Rectal smooth muscle tissue (tissue), 1 donor: ENCODE measurements around the gene RBMS1.

Experiments used
- H3K27ac ChIP-seq: one replicate; pipeline ENCODE4 v1.7.0; 2013; ENCODE audit warnings: low read depth, low read length, inconsistent platforms
- H3K27me3 ChIP-seq: one replicate; pipeline ENCODE4 v1.7.0; 2013; ENCODE audit warnings: low read length; ENCODE audit not compliant: control insufficient read depth, insufficient read depth
- H3K36me3 ChIP-seq: one replicate; pipeline ENCODE4 v1.7.0; 2013; ENCODE audit warnings: low read length; ENCODE audit not compliant: control insufficient read depth, insufficient read depth
- H3K4me1 ChIP-seq: one replicate; pipeline ENCODE4 v1.7.0; 2013; ENCODE audit warnings: low read length; ENCODE audit not compliant: control insufficient read depth, insufficient read depth
- H3K4me3 ChIP-seq: one replicate; pipeline ENCODE4 v1.7.0; 2013; ENCODE audit warnings: low read length
- H3K9ac ChIP-seq: one replicate; pipeline ENCODE4 v1.7.0; 2013; ENCODE audit warnings: low read length

Gene RBMS1

GRCh38 chr2:160515120-160515519 is 21.5 kb upstream of the RBMS1 start:
- Histone ChIP-seq H3K9ac (no peak overlapping the region), H3K27me3 (no peaks in the 10 kb centered on the region), H3K4me3 (no peak overlapping the region)

GRCh38 chr2:160513120-160513519 is 19.5 kb upstream of the RBMS1 start:
- H3K27me3 ChIP-seq = no peaks in the 10 kb centered on the region
- H3K36me3 ChIP-seq = no peaks in the 10 kb centered on the region
- no peaks in the 10 kb centered on the region for H3K4me1 ChIP-seq
- H3K9ac ChIP-seq = no peak overlapping the region
- no peak overlapping the region for H3K4me3 ChIP-seq
- no peak overlapping the region for H3K27ac ChIP-seq

More at GRCh38 chr2:160515120-160515519, 21.5 kb upstream of the RBMS1 start:
- Histone ChIP-seq H3K27ac (no peak overlapping the region), H3K36me3 (no peaks in the 10 kb centered on the region), H3K4me1 (no peaks in the 10 kb centered on the region)

- no peaks in the 10 kb centered on the region for H3K36me3 ChIP-seq
- H3K4me3 ChIP-seq = no peak overlapping the region
- no peak overlapping the region for H3K9ac ChIP-seq
- H3K27ac ChIP-seq = no peak overlapping the region
- H3K27me3 ChIP-seq = no peaks in the 10 kb centered on the region
- H3K4me1 ChIP-seq = no peaks in the 10 kb centered on the region
These were observed 18.9 kb upstream of the RBMS1 start for GRCh38 chr2:160512491-160512890.

- H3K9ac ChIP-seq = no peak overlapping the region
- no peaks in the 10 kb centered on the region for H3K4me1 ChIP-seq
These were observed 17.0 kb upstream of the RBMS1 start for GRCh38 chr2:160510617-160511016.

GRCh38 chr2:160509016-160509415 is 15.4 kb upstream of the RBMS1 start:
- Histone ChIP-seq H3K4me3 (no peak overlapping the region), H3K27ac (no peak overlapping the region), H3K36me3 (no peaks in the 10 kb centered on the region), H3K27me3 (no peaks in the 10 kb centered on the region), H3K4me1 (no peaks in the 10 kb centered on the region), H3K9ac (no peak overlapping the region)

More at GRCh38 chr2:160510617-160511016, 17.0 kb upstream of the RBMS1 start:
- Histone ChIP-seq H3K27me3 (no peaks in the 10 kb centered on the region), H3K27ac (no peak overlapping the region), H3K36me3 (no peaks in the 10 kb centered on the region), H3K4me3 (no peak overlapping the region)

- no peak overlapping the region for H3K4me3 ChIP-seq
- H3K36me3 ChIP-seq = no peaks in the 10 kb centered on the region
- H3K27me3 ChIP-seq = no peaks in the 10 kb centered on the region
- H3K9ac ChIP-seq = no peak overlapping the region
- no peak overlapping the region for H3K27ac ChIP-seq
- H3K4me1 ChIP-seq = no peaks in the 10 kb centered on the region
These were observed 13.9 kb upstream of the RBMS1 start for GRCh38 chr2:160507464-160507863.

GRCh38 chr2:160507046-160507407 is 13.4 kb upstream of the RBMS1 start:
- H3K27ac ChIP-seq = no peak overlapping the region

GRCh38 chr2:160506371-160507045 is 12.9 kb upstream of the RBMS1 start:
- Histone ChIP-seq H3K9ac (no peak overlapping the region), H3K36me3 (no peaks in the 10 kb centered on the region), H3K4me1 (no peaks in the 10 kb centered on the region), H3K27ac (no peak overlapping the region), H3K27me3 (no peaks in the 10 kb centered on the region), H3K4me3 (no peak overlapping the region)

More at GRCh38 chr2:160507046-160507407, 13.4 kb upstream of the RBMS1 start:
- H3K9ac ChIP-seq = no peak overlapping the region
- H3K4me1 ChIP-seq = no peaks in the 10 kb centered on the region
- no peaks in the 10 kb centered on the region for H3K36me3 ChIP-seq
- H3K4me3 ChIP-seq = no peak overlapping the region
- no peaks in the 10 kb centered on the region for H3K27me3 ChIP-seq

GRCh38 chr2:160505256-160505655 is 11.6 kb upstream of the RBMS1 start:
- no peaks in the 10 kb centered on the region for H3K27me3 ChIP-seq
- H3K36me3 ChIP-seq = no peaks in the 10 kb centered on the region
- no peak overlapping the region for H3K27ac ChIP-seq
- no peak overlapping the region for H3K9ac ChIP-seq
- H3K4me1 ChIP-seq = no peaks in the 10 kb centered on the region
- no peak overlapping the region for H3K4me3 ChIP-seq

- H3K4me1 ChIP-seq = no peaks in the 10 kb centered on the region
- no peaks in the 10 kb centered on the region for H3K36me3 ChIP-seq
- H3K4me3 ChIP-seq = no peak overlapping the region
- H3K27me3 ChIP-seq = no peaks in the 10 kb centered on the region
- H3K27ac ChIP-seq = no peak overlapping the region
- no peak overlapping the region for H3K9ac ChIP-seq
These were observed 8.9 kb upstream of the RBMS1 start for GRCh38 chr2:160502478-160502877.

- no peak overlapping the region for H3K27ac ChIP-seq
- no peaks in the 10 kb centered on the region for H3K4me1 ChIP-seq
- H3K36me3 ChIP-seq = no peaks in the 10 kb centered on the region
- no peaks in the 10 kb centered on the region for H3K27me3 ChIP-seq
- no peak overlapping the region for H3K4me3 ChIP-seq
- no peak overlapping the region for H3K9ac ChIP-seq
These were observed 7.8 kb upstream of the RBMS1 start for GRCh38 chr2:160501370-160501769.

- Histone ChIP-seq H3K27me3 (no peaks in the 10 kb centered on the region), H3K4me3 (no peak overlapping the region), H3K36me3 (no peaks in the 10 kb centered on the region), H3K9ac (no peak overlapping the region), H3K27ac (no peak overlapping the region), H3K4me1 (no peaks in the 10 kb centered on the region)
These were observed 6.3 kb upstream of the RBMS1 start for GRCh38 chr2:160499865-160500264.

- Histone ChIP-seq H3K4me3 (no peak overlapping the region), H3K4me1 (no peaks in the 10 kb centered on the region), H3K36me3 (no peaks in the 10 kb centered on the region), H3K27ac (no peak overlapping the region), H3K27me3 (no peaks in the 10 kb centered on the region), H3K9ac (no peak overlapping the region)
These were observed 4.5 kb upstream of the RBMS1 start for GRCh38 chr2:160498137-160498536.
